Activated CD4-positive, alpha-beta T cell treated with anti-CD3 and anti-CD28 coated beads, Interleukin-2, amount 10 ng/mL, durations not matched to agents 7 days and 5 days (primary cell): ENCODE data around the gene LCE3B. TPM values are rescaled to one million over a fixed set of nuclear protein-coding genes. Genes with fewer than 3 reads are reported as not detected.
"Not testable (repeated sequence)": the region's sequence is repeated elsewhere in the genome, so short reads cannot be mapped to it uniquely, and the experiment has no call there.

Experiments
- CTCF ChIA-PET: fragments of 350-600 bp; sonication (Branson Sonifier 250); formaldehyde crosslinking; loops from one replicate; lab custom pipeline; 2021; ENCODE audit warnings: antibody characterized with exemption; lab: Charles Lee
- POLR2A ChIA-PET: fragments of 350-600 bp; sonication (Branson Sonifier 250); formaldehyde crosslinking; loops from one replicate; lab custom pipeline; 2021; ENCODE audit warnings: antibody characterized with exemption; lab: Charles Lee
- DNase-seq: peaks from one replicate; pipeline ENCODE4 v3.0.0-alpha.2; 2020
- H3K27ac Mint-ChIP-seq: one replicate; pipeline ENCODE4 v1.8.0; 2021; ENCODE audit warnings: mild to moderate bottlenecking, moderate library complexity, mixed read lengths
- H3K27me3 Mint-ChIP-seq: one replicate; pipeline ENCODE4 v1.8.0; 2021; ENCODE audit warnings: mixed read lengths
- H3K36me3 Mint-ChIP-seq: one replicate; pipeline ENCODE4 v1.8.0; 2021; ENCODE audit warnings: low read depth, mixed read lengths
- H3K4me1 Mint-ChIP-seq: one replicate; pipeline ENCODE4 v1.8.0; 2021; ENCODE audit warnings: mixed read lengths
- H3K4me3 Mint-ChIP-seq: one replicate; pipeline ENCODE4 v1.8.0; 2021; ENCODE audit warnings: mild to moderate bottlenecking, moderate library complexity, mixed read lengths
- H3K9me3 Mint-ChIP-seq: one replicate; pipeline ENCODE4 v1.8.0; 2021; ENCODE audit warnings: mixed read lengths
- total RNA-seq, 2 experiments: library from RNA; stranded (reverse); gene quantifications; one replicate each; pipeline ENCODE4 v1.2.3, GENCODE V29; 2021

Gene LCE3B
- not detected for total RNA-seq

- CTCF ChIA-PET: no interaction called here
Measured at GRCh38 chr1:152613511-152613910, at the start of gene LCE3B. Gene LCE3B (plus strand): TSS chr1:152613811. CDS start chr1:152613811, 0 bp downstream.

DNA sequence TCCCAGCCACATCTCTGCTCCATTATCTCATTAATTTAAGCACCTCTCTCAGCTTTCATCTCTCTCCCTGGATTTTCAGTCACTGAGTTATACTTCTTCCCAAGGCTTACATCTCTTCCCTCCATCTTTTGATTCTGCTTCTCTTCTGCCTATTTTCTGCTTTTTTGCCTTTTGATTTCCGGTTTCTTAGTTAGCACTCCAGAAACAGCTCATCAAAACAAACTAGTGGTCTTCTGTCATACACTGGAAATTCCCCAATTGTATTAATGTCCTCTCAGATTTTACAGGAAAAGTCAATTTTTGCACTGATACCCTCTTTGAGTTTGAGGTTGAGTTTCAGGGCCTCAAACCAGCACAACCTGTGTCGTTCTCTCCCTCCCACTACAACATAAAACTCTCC, 48.5 kb upstream of the LCE3B start:
- H3K27me3 Mint-ChIP-seq: peaks cover 6% of the 10 kb centered on the region
- no peak for DNase-seq
- ChIA-PET CTCF (no interaction called here), POLR2A (no interaction called here)
- no peak overlapping the region for H3K27ac Mint-ChIP-seq
- H3K36me3 Mint-ChIP-seq: no peaks in the 10 kb centered on the region
- H3K4me3 Mint-ChIP-seq: no peak overlapping the region
- peaks cover 3% of the 10 kb centered on the region for H3K4me1 Mint-ChIP-seq
- H3K9me3 Mint-ChIP-seq: no peaks in the 10 kb centered on the region

More at GRCh38 chr1:152613511-152613910, at the start of gene LCE3B:
- no peak within 1 kb of the TSS for H3K4me3 Mint-ChIP-seq
- H3K27ac Mint-ChIP-seq: no peak within 1 kb of the TSS
- no peaks in the 10 kb centered on the region for H3K36me3 Mint-ChIP-seq
- peaks cover 5% of the 10 kb centered on the region for H3K9me3 Mint-ChIP-seq
- no peaks in the 10 kb centered on the region for H3K4me1 Mint-ChIP-seq
- H3K27me3 Mint-ChIP-seq: no peaks in the 10 kb centered on the region
- DNase-seq: no peak
- POLR2A ChIA-PET: no interaction called here

DNA sequence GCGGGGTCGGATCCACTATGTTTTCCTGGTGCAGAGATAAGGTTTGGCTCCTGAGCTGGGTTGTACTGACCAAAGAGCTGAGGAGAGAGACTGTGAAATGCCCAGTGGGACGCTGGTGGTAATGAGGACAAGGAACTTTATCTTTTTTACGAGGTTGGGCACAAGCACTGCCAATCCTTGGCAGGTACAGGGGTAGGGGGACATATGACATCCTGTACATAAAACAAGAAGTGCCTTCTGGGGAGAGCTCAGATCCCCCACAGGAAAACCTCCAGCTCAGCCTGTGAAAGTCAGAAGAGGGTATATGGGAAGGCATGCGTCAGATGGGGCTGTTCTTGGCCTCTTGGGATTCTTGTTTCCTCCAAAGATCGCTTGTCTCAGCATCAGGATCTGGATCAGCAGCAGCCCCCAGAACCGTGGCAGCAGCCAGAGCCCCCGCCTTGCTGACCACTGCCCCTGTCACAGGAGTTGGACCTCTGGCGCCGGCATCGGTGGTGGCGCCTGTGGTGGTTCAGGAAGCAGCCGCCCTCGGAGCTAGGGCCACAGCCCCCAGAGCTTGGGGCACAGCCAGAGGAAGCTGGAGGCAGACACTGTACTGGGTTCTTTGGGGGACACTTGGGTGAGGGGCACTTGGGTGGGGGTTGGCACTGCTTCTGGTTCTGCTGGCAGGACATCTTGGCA, 47.9 kb upstream of the LCE3B start:
- peaks cover 6% of the 10 kb centered on the region for H3K27me3 Mint-ChIP-seq
- peaks cover 3% of the 10 kb centered on the region for H3K4me1 Mint-ChIP-seq
- no peaks in the 10 kb centered on the region for H3K36me3 Mint-ChIP-seq
- no peak overlapping the region for H3K4me3 Mint-ChIP-seq
- DNase-seq: no peak
- no peaks in the 10 kb centered on the region for H3K9me3 Mint-ChIP-seq
- CTCF ChIA-PET: interaction anchor here (0.6 kb wide), 1 partner anchor 619 kb away, joined by 4 read pairs; no protein-coding TSS in a partner anchor
- POLR2A ChIA-PET: no interaction called here
- no peak overlapping the region for H3K27ac Mint-ChIP-seq

- peaks cover 3% of the 10 kb centered on the region for H3K9me3 Mint-ChIP-seq
- ChIA-PET CTCF (no interaction called here), POLR2A (no interaction called here)
- peaks cover 3% of the 10 kb centered on the region for H3K4me1 Mint-ChIP-seq
- H3K36me3 Mint-ChIP-seq: no peaks in the 10 kb centered on the region
- no peak within 1 kb of the TSS for H3K27ac Mint-ChIP-seq
- H3K4me3 Mint-ChIP-seq: no peak within 1 kb of the TSS
- H3K27me3 Mint-ChIP-seq: peaks cover 5% of the 10 kb centered on the region
- no peak for DNase-seq
Measured at GRCh38 chr1:152566681-152567080, 46.9 kb upstream of the LCE3B start, which contains the start of gene LCE3E. Gene LCE3E (minus strand): TSS chr1:152566780. CDS start chr1:152566208, 572 bp downstream.

- Mint-ChIP-seq H3K4me3 (no peak overlapping the region), H3K4me1 (no peaks in the 10 kb centered on the region), H3K27me3 (peaks cover 22% of the 10 kb centered on the region), H3K36me3 (no peaks in the 10 kb centered on the region), H3K9me3 (no peaks in the 10 kb centered on the region), H3K27ac (no peak overlapping the region)
- CTCF ChIA-PET: interaction anchor here (0.6 kb wide), 1 partner anchor 248 kb away, joined by 3 read pairs; no protein-coding TSS in a partner anchor
- DNase-seq: no peak
- POLR2A ChIA-PET: no interaction called here
Measured at GRCh38 chr1:152577168-152577567, 36.4 kb upstream of the LCE3B start.

DNA sequence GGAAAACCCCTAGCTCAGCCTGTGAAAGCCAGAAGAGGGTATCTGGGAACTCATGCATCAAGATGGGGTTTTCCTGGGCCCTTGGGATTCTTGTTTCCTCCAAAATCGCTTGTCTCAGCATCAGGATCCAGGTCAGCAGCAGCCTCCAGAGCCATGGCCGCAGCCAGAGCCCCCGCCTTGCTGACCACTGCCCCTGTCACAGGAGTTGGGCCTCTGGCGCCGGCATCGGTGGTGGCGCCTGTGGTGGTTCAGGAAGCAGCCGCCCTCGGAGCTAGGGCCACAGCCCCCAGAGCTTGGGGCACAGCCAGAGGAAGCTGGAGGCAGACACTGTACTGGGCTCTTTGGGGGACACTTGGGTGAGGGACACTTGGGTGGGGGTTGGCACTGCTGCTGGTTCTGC, 34.1 kb upstream of the LCE3B start:
- H3K27ac Mint-ChIP-seq, H3K9me3 Mint-ChIP-seq, DNase-seq, H3K36me3 Mint-ChIP-seq, H3K4me1 Mint-ChIP-seq, H3K4me3 Mint-ChIP-seq, H3K27me3 Mint-ChIP-seq, CTCF ChIA-PET, POLR2A ChIA-PET: not testable (repeated sequence)

- ChIA-PET POLR2A (no interaction called here), CTCF (no interaction called here)
- Mint-ChIP-seq H3K4me3 (no peak within 1 kb of the TSS), H3K36me3 (no peaks in the 10 kb centered on the region), H3K4me1 (no peaks in the 10 kb centered on the region), H3K27me3 (peaks cover 5% of the 10 kb centered on the region), H3K9me3 (no peaks in the 10 kb centered on the region), H3K27ac (no peak within 1 kb of the TSS)
- DNase-seq: no peak
Measured at GRCh38 chr1:152580433-152580832, 33.2 kb upstream of the LCE3B start, which contains the start of gene LCE3D. Gene LCE3D (minus strand): TSS chr1:152580516. CDS start chr1:152579936, 580 bp downstream.

- Mint-ChIP-seq H3K27me3 (peaks cover 2% of the 10 kb centered on the region), H3K27ac (no peak overlapping the region), H3K4me1 (no peaks in the 10 kb centered on the region), H3K9me3 (no peaks in the 10 kb centered on the region), H3K4me3 (no peak overlapping the region), H3K36me3 (no peaks in the 10 kb centered on the region)
- ChIA-PET POLR2A (no interaction called here), CTCF (no interaction called here)
- DNase-seq: no peak
Measured at GRCh38 chr1:152582647-152583046, 31.0 kb upstream of the LCE3B start.

DNA sequence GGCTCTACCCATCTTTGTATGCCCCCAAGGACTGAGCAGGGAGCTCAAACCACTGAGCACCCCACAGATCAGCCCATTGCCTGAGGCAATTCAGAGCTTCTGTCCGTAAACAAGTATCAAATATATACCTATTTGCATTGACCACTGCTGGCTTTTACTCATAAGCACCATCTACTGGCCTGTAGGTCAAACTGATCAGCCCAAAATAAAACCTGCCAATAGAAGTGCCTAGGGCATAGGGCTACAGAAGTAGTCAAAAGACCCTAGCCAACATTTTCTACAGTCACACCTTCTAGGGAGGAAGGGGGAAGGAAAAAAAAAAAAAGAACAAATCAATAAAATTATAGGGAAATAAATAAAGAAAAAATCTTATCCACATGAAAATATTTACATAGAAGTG, 28.0 kb upstream of the LCE3B start:
- POLR2A ChIA-PET: no interaction called here
- no peaks in the 10 kb centered on the region for H3K27me3 Mint-ChIP-seq
- no peaks in the 10 kb centered on the region for H3K36me3 Mint-ChIP-seq
- H3K9me3 Mint-ChIP-seq: no peaks in the 10 kb centered on the region
- CTCF ChIA-PET: interaction anchor here (0.7 kb wide), 1 partner anchor 1219 kb away, joined by 4 read pairs; no protein-coding TSS in a partner anchor
- no peak overlapping the region for H3K27ac Mint-ChIP-seq
- DNase-seq: no peak
- no peaks in the 10 kb centered on the region for H3K4me1 Mint-ChIP-seq
- no peak overlapping the region for H3K4me3 Mint-ChIP-seq

GRCh38 chr1:152596986-152597385, 16.6 kb upstream of the LCE3B start:
- Mint-ChIP-seq H3K4me3 (no peak overlapping the region), H3K4me1 (no peaks in the 10 kb centered on the region), H3K27me3 (no peaks in the 10 kb centered on the region), H3K9me3 (no peaks in the 10 kb centered on the region), H3K36me3 (no peaks in the 10 kb centered on the region), H3K27ac (no peak overlapping the region)
- no peak for DNase-seq
- POLR2A ChIA-PET: no interaction called here
- CTCF ChIA-PET: no interaction called here

- DNase-seq: no peak
- POLR2A ChIA-PET: no interaction called here
- no peaks in the 10 kb centered on the region for H3K27me3 Mint-ChIP-seq
- H3K4me3 Mint-ChIP-seq: no peak within 1 kb of the TSS
- no peaks in the 10 kb centered on the region for H3K4me1 Mint-ChIP-seq
- no peak within 1 kb of the TSS for H3K27ac Mint-ChIP-seq
- no peaks in the 10 kb centered on the region for H3K9me3 Mint-ChIP-seq
- CTCF ChIA-PET: no interaction called here
- H3K36me3 Mint-ChIP-seq: no peaks in the 10 kb centered on the region
Measured at GRCh38 chr1:152599934-152600333, 13.7 kb upstream of the LCE3B start, which contains the start of gene LCE3C. Gene LCE3C (plus strand): TSS chr1:152600234. CDS start chr1:152600732, 498 bp downstream.

GRCh38 chr1:152621993-152622392, 8.4 kb downstream of the LCE3B start:
- Mint-ChIP-seq H3K27me3 (peaks cover 13% of the 10 kb centered on the region), H3K9me3 (peaks cover 9% of the 10 kb centered on the region), H3K4me3 (no peak overlapping the region), H3K36me3 (no peaks in the 10 kb centered on the region), H3K4me1 (peaks cover 10% of the 10 kb centered on the region), H3K27ac (no peak overlapping the region)
- CTCF ChIA-PET: no interaction called here
- DNase-seq: no peak
- POLR2A ChIA-PET: no interaction called here

- peaks cover 15% of the 10 kb centered on the region for H3K27me3 Mint-ChIP-seq
- H3K4me1 Mint-ChIP-seq: peaks cover 10% of the 10 kb centered on the region
- no peak for DNase-seq
- CTCF ChIA-PET: interaction anchor here (1.7 kb wide), 1 partner anchor 17 kb away, joined by 4 read pairs; no protein-coding TSS in a partner anchor
- no peak within 1 kb of the TSS for H3K4me3 Mint-ChIP-seq
- no peaks in the 10 kb centered on the region for H3K36me3 Mint-ChIP-seq
- no peak within 1 kb of the TSS for H3K27ac Mint-ChIP-seq
- POLR2A ChIA-PET: no interaction called here
- H3K9me3 Mint-ChIP-seq: peaks cover 6% of the 10 kb centered on the region
Measured at GRCh38 chr1:152622803-152623202, 9.2 kb downstream of the LCE3B start, which contains the start of gene LCE3A. Gene LCE3A (minus strand): TSS chr1:152623103. CDS start chr1:152623103, 0 bp downstream.
